ENCODE results near the gene HIPK1.
"Not testable (repeated sequence)": the region's sequence is repeated elsewhere in the genome, so short reads cannot be mapped to it uniquely, and the experiment has no call there.

HIPK1 gene

GRCh38 chr1:113945329-113945728, 16.2 kb downstream of the HIPK1 start:
- no peak for DNase-seq (ENCODE audit: low read depth in 1 of 2, low spot score in 1 of 2)
- H3K4me3 ChIP-seq (replicated peaks; ENCODE audit: insufficient read depth, low read length) = no peak overlapping the region
- peak overlapping the region; percentile 81 for H3K27ac ChIP-seq (replicated peaks)
- TF ChIP-seq REST (IDR thresholded peaks at IDR 0.05; ENCODE audit: insufficient replicate concordance, low read depth) (no peak), CTCF (IDR thresholded peaks at IDR 0.05; ENCODE audit: insufficient read depth, low read length) (no peak), GABPA (IDR thresholded peaks at IDR 0.05; ENCODE audit: low read depth) (no peak), SPI1 (IDR thresholded peaks at IDR 0.05; ENCODE audit: borderline replicate concordance, low read depth) (no peak), POLR2AphosphoS5 (IDR thresholded peaks at IDR 0.05; ENCODE audit: low read depth) (no peak)
- no peaks in the 10 kb centered on the region for H3K27me3 ChIP-seq (ENCODE audit: insufficient read depth, poor library complexity, severe bottlenecking)

GRCh38 chr1:113946112-113946511, 17.0 kb downstream of the HIPK1 start:
- DNase-seq (ENCODE audit: low read depth in 1 of 2, low spot score in 1 of 2) = no peak
- TF ChIP-seq SPI1 (IDR thresholded peaks at IDR 0.05; ENCODE audit: borderline replicate concordance, low read depth) = no peak
- TF ChIP-seq POLR2AphosphoS5 (IDR thresholded peaks at IDR 0.05; ENCODE audit: low read depth) = no peak
- TF ChIP-seq CTCF (IDR thresholded peaks at IDR 0.05; ENCODE audit: insufficient read depth, low read length) = no peak
- no peak for TF ChIP-seq GABPA (IDR thresholded peaks at IDR 0.05; ENCODE audit: low read depth)
- no peaks in the 10 kb centered on the region for H3K27me3 ChIP-seq (ENCODE audit: insufficient read depth, poor library complexity, severe bottlenecking)
- no peak overlapping the region for H3K4me3 ChIP-seq (replicated peaks; ENCODE audit: insufficient read depth, low read length)
- H3K27ac ChIP-seq (replicated peaks) = peak overlapping the region; percentile 81

- TF ChIP-seq SPI1 (IDR thresholded peaks at IDR 0.05; ENCODE audit: borderline replicate concordance, low read depth) (no peak), POLR2AphosphoS5 (IDR thresholded peaks at IDR 0.05; ENCODE audit: low read depth) (no peak), GABPA (IDR thresholded peaks at IDR 0.05; ENCODE audit: low read depth) (no peak)
- H3K4me3 ChIP-seq (replicated peaks; ENCODE audit: insufficient read depth, low read length) = no peak overlapping the region
Observed at GRCh38 chr1:113946678-113947387, 17.7 kb downstream of the HIPK1 start.

GRCh38 chr1:113947388-113948107, 18.4 kb downstream of the HIPK1 start:
- TF ChIP-seq CTCF (IDR thresholded peaks at IDR 0.05; ENCODE audit: insufficient read depth, low read length) = no peak
- TF ChIP-seq POLR2AphosphoS5 (IDR thresholded peaks at IDR 0.05; ENCODE audit: low read depth) = no peak
- TF ChIP-seq GABPA (IDR thresholded peaks at IDR 0.05; ENCODE audit: low read depth) = no peak
- no peak for TF ChIP-seq SPI1 (IDR thresholded peaks at IDR 0.05; ENCODE audit: borderline replicate concordance, low read depth)
- no peak for DNase-seq (ENCODE audit: low read depth in 1 of 2, low spot score in 1 of 2)
- peak overlapping the region; percentile 81 for H3K27ac ChIP-seq (replicated peaks)
- H3K27me3 ChIP-seq (ENCODE audit: insufficient read depth, poor library complexity, severe bottlenecking) = no peaks in the 10 kb centered on the region
- no peak overlapping the region for H3K4me3 ChIP-seq (replicated peaks; ENCODE audit: insufficient read depth, low read length)

More at GRCh38 chr1:113946678-113947387, 17.7 kb downstream of the HIPK1 start:
- Histone ChIP-seq H3K27me3 (ENCODE audit: insufficient read depth, poor library complexity, severe bottlenecking) (no peaks in the 10 kb centered on the region), H3K27ac (replicated peaks) (peak overlapping the region; percentile 81)
- no peak for DNase-seq (ENCODE audit: low read depth in 1 of 2, low spot score in 1 of 2)

- DNase-seq (ENCODE audit: low read depth in 1 of 2, low spot score in 1 of 2); H3K4me3 ChIP-seq (replicated peaks; ENCODE audit: insufficient read depth, low read length); H3K27me3 ChIP-seq (ENCODE audit: insufficient read depth, poor library complexity, severe bottlenecking): not testable (repeated sequence)
- peak overlapping the region; percentile 81 for H3K27ac ChIP-seq (replicated peaks)
Observed at GRCh38 chr1:113948151-113948550, 19.0 kb downstream of the HIPK1 start.

Data from HL-60 (cell line).